ENCODE results near the gene SLC22A4.

DNA sequence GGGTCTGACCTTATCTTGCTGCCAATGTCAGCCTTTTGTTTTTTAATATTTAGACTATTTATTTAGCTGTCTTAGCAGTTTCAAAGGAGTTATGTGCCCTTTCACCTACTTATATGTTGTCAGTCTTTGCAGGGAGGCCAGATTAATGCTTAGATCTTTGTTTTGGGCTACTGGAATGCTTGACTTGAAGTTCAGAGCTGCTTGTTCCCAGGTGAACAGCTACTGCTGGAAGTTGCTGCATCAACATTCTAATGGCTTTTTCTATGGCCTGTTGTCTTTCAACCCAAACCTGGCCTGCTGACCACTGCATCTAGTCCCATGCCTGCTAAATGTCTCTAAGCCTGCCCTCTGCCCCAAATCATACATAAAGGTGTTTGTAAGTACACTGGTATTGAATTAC lies 78.3 kb downstream of the SLC22A4 start:
- TF ChIP-seq, protein P1, sequence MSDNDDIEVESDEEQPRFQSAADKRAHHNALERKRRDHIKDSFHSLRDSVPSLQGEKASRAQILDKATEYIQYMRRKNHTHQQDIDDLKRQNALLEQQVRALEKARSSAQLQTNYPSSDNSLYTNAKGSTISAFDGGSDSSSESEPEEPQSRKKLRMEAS (IDR thresholded peaks at IDR 0.05): no peak
- TF ChIP-seq GABPA (IDR thresholded peaks at IDR 0.05 in 1 of 2, conservative IDR thresholded peaks at IDR 0.05 in 1 of 2): no peak
- TF ChIP-seq, protein P2, sequence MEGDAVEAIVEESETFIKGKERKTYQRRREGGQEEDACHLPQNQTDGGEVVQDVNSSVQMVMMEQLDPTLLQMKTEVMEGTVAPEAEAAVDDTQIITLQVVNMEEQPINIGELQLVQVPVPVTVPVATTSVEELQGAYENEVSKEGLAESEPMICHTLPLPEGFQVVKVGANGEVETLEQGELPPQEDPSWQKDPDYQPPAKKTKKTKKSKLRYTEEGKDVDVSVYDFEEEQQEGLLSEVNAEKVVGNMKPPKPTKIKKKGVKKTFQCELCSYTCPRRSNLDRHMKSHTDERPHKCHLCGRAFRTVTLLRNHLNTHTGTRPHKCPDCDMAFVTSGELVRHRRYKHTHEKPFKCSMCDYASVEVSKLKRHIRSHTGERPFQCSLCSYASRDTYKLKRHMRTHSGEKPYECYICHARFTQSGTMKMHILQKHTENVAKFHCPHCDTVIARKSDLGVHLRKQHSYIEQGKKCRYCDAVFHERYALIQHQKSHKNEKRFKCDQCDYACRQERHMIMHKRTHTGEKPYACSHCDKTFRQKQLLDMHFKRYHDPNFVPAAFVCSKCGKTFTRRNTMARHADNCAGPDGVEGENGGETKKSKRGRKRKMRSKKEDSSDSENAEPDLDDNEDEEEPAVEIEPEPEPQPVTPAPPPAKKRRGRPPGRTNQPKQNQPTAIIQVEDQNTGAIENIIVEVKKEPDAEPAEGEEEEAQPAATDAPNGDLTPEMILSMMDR (IDR thresholded peaks at IDR 0.05; ENCODE audit: low read depth, low read length, missing input control): no peak
- no peak for TF ChIP-seq RAD21 (IDR thresholded peaks at IDR 0.05)
- TF ChIP-seq EGR1 (IDR thresholded peaks at IDR 0.05; ENCODE audit: low read depth in 2 of 2): no peak
- TF ChIP-seq, protein P3, sequence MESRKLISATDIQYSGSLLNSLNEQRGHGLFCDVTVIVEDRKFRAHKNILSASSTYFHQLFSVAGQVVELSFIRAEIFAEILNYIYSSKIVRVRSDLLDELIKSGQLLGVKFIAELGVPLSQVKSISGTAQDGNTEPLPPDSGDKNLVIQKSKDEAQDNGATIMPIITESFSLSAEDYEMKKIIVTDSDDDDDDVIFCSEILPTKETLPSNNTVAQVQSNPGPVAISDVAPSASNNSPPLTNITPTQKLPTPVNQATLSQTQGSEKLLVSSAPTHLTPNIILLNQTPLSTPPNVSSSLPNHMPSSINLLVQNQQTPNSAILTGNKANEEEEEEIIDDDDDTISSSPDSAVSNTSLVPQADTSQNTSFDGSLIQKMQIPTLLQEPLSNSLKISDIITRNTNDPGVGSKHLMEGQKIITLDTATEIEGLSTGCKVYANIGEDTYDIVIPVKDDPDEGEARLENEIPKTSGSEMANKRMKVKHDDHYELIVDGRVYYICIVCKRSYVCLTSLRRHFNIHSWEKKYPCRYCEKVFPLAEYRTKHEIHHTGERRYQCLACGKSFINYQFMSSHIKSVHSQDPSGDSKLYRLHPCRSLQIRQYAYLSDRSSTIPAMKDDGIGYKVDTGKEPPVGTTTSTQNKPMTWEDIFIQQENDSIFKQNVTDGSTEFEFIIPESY (IDR thresholded peaks at IDR 0.05): no peak
- no peak for TF ChIP-seq JUND (IDR thresholded peaks at IDR 0.05)
- TF ChIP-seq, protein P4, sequence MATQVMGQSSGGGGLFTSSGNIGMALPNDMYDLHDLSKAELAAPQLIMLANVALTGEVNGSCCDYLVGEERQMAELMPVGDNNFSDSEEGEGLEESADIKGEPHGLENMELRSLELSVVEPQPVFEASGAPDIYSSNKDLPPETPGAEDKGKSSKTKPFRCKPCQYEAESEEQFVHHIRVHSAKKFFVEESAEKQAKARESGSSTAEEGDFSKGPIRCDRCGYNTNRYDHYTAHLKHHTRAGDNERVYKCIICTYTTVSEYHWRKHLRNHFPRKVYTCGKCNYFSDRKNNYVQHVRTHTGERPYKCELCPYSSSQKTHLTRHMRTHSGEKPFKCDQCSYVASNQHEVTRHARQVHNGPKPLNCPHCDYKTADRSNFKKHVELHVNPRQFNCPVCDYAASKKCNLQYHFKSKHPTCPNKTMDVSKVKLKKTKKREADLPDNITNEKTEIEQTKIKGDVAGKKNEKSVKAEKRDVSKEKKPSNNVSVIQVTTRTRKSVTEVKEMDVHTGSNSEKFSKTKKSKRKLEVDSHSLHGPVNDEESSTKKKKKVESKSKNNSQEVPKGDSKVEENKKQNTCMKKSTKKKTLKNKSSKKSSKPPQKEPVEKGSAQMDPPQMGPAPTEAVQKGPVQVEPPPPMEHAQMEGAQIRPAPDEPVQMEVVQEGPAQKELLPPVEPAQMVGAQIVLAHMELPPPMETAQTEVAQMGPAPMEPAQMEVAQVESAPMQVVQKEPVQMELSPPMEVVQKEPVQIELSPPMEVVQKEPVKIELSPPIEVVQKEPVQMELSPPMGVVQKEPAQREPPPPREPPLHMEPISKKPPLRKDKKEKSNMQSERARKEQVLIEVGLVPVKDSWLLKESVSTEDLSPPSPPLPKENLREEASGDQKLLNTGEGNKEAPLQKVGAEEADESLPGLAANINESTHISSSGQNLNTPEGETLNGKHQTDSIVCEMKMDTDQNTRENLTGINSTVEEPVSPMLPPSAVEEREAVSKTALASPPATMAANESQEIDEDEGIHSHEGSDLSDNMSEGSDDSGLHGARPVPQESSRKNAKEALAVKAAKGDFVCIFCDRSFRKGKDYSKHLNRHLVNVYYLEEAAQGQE (IDR thresholded peaks at IDR 0.05): no peak
- TF ChIP-seq SP1 (IDR thresholded peaks at IDR 0.05): no peak
- TF ChIP-seq YY1 (IDR thresholded peaks at IDR 0.05): no peak
- TF ChIP-seq, protein P5, sequence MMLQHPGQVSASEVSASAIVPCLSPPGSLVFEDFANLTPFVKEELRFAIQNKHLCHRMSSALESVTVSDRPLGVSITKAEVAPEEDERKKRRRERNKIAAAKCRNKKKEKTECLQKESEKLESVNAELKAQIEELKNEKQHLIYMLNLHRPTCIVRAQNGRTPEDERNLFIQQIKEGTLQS (IDR thresholded peaks at IDR 0.05): no peak
